Activated CD8-positive, alpha-beta memory T cell treated with anti-CD3 and anti-CD28 coated beads for 24 hours (primary cell): ENCODE data around the gene SLC26A4.
A peak's percentile ranks its signal among the peaks of the same experiment; 100 is the strongest.

ENCODE experiments used
- DNase-seq: peaks from one replicate; pipeline ENCODE4 v3.0.0-alpha.2; 2020

The SLC26A4 gene

GRCh38 chr7:107697321-107698049 lies 36.9 kb downstream of the SLC26A4 start:
- no peak for DNase-seq

- no peak for DNase-seq
These were observed 39.9 kb downstream of the SLC26A4 start for GRCh38 chr7:107700570-107700969.

GRCh38 chr7:107701191-107701590 lies 40.6 kb downstream of the SLC26A4 start:
- no peak for DNase-seq

GRCh38 chr7:107703219-107703618 lies 42.6 kb downstream of the SLC26A4 start:
- DNase-seq: no peak

- DNase-seq: no peak
These were observed 43.2 kb downstream of the SLC26A4 start for GRCh38 chr7:107703872-107704271.

- no peak for DNase-seq
These were observed 48.3 kb downstream of the SLC26A4 start for GRCh38 chr7:107708956-107709355.

GRCh38 chr7:107711301-107711700 lies 50.7 kb downstream of the SLC26A4 start:
- DNase-seq: no peak

GRCh38 chr7:107712025-107712424 lies 51.4 kb downstream of the SLC26A4 start:
- no peak for DNase-seq

- DNase-seq: no peak
These were observed 52.3 kb downstream of the SLC26A4 start for GRCh38 chr7:107712896-107713295.

GRCh38 chr7:107715531-107715930 lies 54.9 kb downstream of the SLC26A4 start:
- DNase-seq: no peak

GRCh38 chr7:107718456-107719193 lies 58.0 kb downstream of the SLC26A4 start:
- no peak for DNase-seq

GRCh38 chr7:107721286-107721685 lies 60.7 kb downstream of the SLC26A4 start:
- DNase-seq: no peak

- no peak for DNase-seq
These were observed 62.6 kb downstream of the SLC26A4 start for GRCh38 chr7:107723255-107723654.

- no peak for DNase-seq
These were observed 64.6 kb downstream of the SLC26A4 start for GRCh38 chr7:107725138-107725740.

GRCh38 chr7:107726356-107727130 lies 65.9 kb downstream of the SLC26A4 start:
- DNase-seq: no peak

GRCh38 chr7:107728276-107728675 lies 67.6 kb downstream of the SLC26A4 start:
- DNase-seq: no peak

GRCh38 chr7:107742678-107743566 lies 82.3 kb downstream of the SLC26A4 start:
- no peak for DNase-seq

- DNase-seq: peak; percentile 99
These were observed 83.1 kb downstream of the SLC26A4 start, which contains the start of gene CBLL1 for GRCh38 chr7:107743567-107744344. TSS of gene CBLL1 (plus strand) at chr7:107744142. CDS start at chr7:107744164, 22 bp downstream.

GRCh38 chr7:107744345-107744750 lies 83.7 kb downstream of the SLC26A4 start:
- no peak for DNase-seq

- DNase-seq: no peak
These were observed 85.4 kb downstream of the SLC26A4 start for GRCh38 chr7:107746006-107746405.

- no peak for DNase-seq
These were observed 90.5 kb downstream of the SLC26A4 start for GRCh38 chr7:107751113-107751512.
